Measurements from ENCODE around the gene NT5DC1.
"Not testable (repeated sequence)": the region's sequence is repeated elsewhere in the genome, so short reads cannot be mapped to it uniquely, and the experiment has no call there.

GRCh38 chr6:116284984-116285383 lies 184.3 kb downstream of the NT5DC1 start:
- TF ChIP-seq RAD21 (conservative IDR thresholded peaks at IDR 0.05 in 1 of 2, IDR thresholded peaks at IDR 0.05 in 1 of 2); PBX3 (IDR thresholded peaks at IDR 0.05); POLR2A (IDR thresholded peaks at IDR 0.05; ENCODE audit: low read length); CTCF (IDR thresholded peaks at IDR 0.05); SMC3 (IDR thresholded peaks at IDR 0.05); REST (IDR thresholded peaks at IDR 0.05); PHF8 (IDR thresholded peaks at IDR 0.05; ENCODE audit: borderline replicate concordance, low read depth); CEBPB (IDR thresholded peaks at IDR 0.05); MAX (IDR thresholded peaks at IDR 0.05); JUN (IDR thresholded peaks at IDR 0.05); POLR2AphosphoS2 (conservative IDR thresholded peaks at IDR 0.05; ENCODE audit: low read length); ZFP36 (IDR thresholded peaks at IDR 0.05; ENCODE audit: borderline replicate concordance, partially characterized antibody); USF2 (IDR thresholded peaks at IDR 0.05); EP300 (IDR thresholded peaks at IDR 0.05): not testable (repeated sequence)

All from A549 (cell line).